G401 (cell line): ENCODE measurements around the gene FAM180B. TPM values are rescaled to one million over a fixed set of nuclear protein-coding genes. Genes with fewer than 3 reads are reported as not detected.

Source experiments
- DNase-seq: peaks from one replicate; pipeline ENCODE4 v3.0.0-alpha.2; 2015; ENCODE audit warnings: low spot score
- in situ Hi-C: cut with HindIII; loops from 2 replicates; pipeline ENCODE4 v1.10.0; 2016; ENCODE audit warnings: low sequenced_read_pairs, mixed read lengths
- total RNA-seq: library from RNA; depleted of rRNA; stranded (reverse); fragments of >200 nt; shearing (Covaris generic); gene quantifications from 2 replicates; pipeline ENCODE4 v1.2.3, GENCODE V29; 2014

FAM180B gene
- total RNA-seq, 1 experiment from 2014 or later, result 0.58 TPM

DNA sequence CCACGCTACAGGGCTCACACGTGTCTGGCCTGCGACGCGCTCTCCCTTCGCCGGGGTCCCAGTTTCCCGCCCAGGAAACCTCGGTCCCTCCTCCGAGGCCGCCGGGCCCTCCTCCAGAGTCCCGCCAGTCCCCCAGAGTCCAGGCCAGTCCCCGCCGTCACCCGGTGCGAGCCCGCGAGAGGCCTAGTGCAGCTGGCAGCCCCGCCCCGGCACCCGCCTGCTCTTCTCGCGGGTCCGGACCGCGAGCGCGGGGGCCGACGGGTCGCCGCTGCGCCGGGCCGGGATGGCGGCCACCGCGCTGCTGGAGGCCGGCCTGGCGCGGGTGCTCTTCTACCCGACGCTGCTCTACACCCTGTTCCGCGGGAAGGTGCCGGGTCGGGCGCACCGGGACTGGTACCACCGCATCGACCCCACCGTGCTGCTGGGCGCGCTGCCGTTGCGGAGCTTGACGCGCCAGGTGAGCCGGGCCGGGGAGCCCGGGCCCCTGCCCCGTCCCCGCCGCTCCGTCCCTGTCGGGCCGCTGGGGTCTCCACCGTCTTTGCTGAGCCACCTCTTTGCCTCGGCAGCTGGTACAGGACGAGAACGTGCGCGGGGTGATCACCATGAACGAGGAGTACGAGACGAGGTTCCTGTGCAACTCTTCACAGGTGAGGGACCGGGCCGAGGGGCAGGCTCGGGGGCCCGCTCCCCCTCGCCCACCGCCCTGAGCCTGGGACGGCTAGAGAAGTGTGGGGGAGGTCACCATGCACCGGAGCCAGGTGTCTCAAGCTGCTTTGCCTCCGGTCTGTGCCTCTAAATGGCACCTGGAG lies 20.9 kb upstream of the FAM180B start, which contains the start of gene PTPMT1:
Gene PTPMT1, plus strand, starts transcription at position 260 of the 809 bp plus-strand sequence. Its CDS starts 24 bp downstream, at position 284.
- in situ Hi-C loops, result no loop called here
- DNase-seq, result peak; percentile 54

DNA sequence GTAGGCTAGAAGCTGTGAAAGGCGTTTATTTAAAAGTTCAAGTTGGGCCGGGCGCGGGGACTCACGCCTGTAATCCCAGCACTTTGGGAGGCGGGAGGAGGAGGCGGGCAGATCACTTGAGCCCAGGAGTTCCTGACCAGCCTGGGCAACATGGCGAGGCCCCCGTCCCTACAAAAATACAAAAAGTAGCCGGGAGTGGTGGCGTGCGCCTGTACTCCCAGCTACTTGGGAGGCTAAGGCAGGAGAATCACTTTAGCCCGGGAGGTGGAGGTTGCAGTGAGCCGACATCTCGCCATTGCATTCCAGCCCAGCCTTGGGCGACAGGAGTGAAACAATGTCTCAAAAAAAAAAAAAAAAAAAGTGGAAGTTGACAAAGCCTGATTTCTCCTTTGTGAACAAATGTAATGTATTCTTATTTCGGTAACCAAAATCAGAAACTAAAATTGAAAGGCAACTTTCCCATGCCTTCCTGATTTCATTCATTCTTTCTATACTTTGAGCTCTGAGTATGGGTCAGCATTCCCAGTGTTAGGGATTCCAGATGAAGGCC lies 20.3 kb upstream of the FAM180B start:
- peak; percentile 17 for DNase-seq
- in situ Hi-C loops, result no loop called here

DNA sequence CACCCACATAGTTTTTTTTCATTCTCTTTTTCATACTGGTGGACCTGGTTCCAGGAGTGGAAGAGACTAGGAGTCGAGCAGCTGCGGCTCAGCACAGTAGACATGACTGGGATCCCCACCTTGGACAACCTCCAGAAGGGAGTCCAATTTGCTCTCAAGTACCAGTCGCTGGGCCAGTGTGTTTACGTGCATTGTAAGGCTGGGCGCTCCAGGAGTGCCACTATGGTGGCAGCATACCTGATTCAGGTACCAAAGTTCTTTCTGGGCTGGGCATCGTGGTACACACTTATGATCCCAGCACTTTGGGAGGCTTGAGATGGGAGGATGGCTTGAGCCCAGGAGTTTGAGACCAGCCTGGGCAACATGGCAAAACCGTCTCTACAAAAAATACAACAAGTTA lies 16.8 kb upstream of the FAM180B start:
- DNase-seq, result no peak
- in situ Hi-C loops, result no loop called here

DNA sequence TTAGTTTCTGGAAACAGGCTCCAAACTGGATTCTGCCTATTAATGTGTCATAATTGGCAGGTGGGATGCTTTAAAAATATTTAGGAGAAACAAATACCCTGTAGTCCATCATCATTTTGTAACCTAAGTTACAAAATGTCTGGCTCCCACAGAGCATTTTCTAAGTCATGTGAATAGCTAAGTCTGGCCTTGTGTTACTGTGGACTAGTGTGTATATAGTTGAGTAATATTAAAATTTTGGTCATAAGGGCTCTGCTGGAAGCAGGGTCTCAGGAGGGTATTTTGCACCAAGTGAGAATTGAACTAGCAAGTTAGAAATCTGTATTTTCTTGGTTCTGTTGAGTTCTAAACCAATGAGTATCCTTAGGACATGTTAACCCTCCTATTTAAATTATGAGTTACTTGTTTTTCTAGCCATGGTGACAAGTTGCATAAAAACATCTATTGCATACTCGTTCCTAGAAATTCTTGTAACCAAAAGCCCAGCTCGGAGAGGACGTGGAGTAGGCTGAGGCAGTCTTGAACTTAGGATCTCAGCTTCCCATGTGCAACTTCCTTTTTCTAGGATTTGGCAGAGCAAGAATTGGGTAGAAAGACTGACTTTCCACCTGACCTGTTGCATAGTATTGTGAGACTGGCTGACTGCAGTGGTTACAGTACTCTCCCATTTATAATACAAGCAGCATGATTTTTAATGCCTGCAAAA lies 15.7 kb upstream of the FAM180B start:
- in situ Hi-C loops, result no loop called here
- DNase-seq, result no peak

DNA sequence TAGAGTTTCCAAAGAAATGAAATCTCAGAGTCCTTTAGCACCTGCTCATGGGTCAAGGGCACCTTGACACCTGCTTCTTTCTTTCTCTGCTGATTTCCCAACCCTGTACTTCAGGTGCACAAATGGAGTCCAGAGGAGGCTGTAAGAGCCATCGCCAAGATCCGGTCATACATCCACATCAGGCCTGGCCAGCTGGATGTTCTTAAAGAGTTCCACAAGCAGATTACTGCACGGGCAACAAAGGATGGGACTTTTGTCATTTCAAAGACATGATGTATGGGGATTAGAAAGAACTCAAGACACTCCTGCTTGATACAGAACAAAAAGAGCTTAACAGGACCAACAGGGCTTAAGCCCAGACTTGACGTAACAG lies 15.1 kb upstream of the FAM180B start:
- in situ Hi-C loops, result no loop called here
- DNase-seq, result no peak

DNA sequence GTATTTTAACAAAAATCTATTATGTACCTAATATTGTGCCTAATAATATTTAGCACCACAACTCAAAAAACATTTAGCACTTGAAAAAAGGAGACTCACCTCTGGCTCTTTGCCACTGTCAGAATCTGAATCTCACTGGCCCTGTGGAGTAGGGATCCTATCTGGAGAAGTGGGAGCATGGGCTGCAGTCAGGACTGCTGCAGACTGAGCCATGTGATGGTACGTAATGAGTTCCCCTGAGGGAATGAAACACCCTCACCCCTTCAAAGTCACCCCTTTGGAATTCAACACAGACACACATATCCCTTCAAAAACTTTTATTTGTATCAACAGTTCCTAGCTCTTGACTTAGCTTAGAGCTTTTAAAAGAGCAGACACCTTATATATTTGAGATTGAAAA lies 14.6 kb upstream of the FAM180B start:
- DNase-seq, result no peak

DNA sequence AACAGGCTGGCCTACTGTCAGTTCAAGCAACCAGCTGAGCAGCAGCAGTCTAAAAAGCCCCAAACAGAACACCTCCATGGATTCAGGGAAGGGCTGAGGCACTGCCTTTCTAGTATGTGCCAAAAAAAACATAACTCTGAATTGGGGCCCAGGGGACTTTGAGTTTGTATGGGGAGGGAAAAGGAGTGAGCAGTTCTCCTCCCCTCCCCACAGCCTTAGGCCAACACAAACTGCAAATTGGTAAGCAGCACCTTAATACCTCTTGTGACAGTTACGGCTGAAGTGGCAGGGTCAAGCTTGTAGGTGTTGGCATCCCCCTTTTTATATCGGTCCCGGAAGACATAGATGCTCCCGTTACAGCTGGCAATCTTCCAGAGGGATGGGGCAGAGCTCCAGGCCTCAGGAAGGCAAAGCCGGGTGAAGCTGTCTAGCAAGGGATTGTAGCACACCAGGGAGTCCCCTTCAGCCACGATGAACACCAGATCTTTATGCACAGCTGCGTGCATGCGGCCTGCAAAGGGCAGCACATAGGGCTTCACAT lies 13.7 kb upstream of the FAM180B start:
- DNase-seq, result peak; percentile 50
- in situ Hi-C loops, result no loop called here

More for the DNA sequence above, 14.6 kb upstream of the FAM180B start:
- in situ Hi-C loops, result no loop called here

DNA sequence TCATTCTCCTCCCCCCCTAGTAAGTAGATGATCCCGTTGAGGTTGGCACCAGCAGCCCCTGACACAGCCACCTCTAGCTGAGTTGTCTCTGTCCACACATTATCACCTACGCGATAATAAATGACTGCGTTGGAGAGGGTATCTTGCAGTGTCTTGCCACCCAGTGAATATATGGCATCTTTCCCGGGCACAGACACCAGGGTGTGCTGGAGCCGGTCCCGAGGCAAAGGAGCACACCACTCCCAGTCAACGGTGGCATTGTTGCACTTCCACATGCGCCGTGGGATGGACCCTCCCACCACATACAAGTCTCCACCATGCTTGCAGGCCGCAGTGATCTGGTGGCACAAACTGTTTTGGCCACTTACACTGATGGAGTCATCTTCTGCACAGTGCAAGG lies 13.2 kb upstream of the FAM180B start:
- no peak for DNase-seq
- in situ Hi-C loops, result no loop called here

DNA sequence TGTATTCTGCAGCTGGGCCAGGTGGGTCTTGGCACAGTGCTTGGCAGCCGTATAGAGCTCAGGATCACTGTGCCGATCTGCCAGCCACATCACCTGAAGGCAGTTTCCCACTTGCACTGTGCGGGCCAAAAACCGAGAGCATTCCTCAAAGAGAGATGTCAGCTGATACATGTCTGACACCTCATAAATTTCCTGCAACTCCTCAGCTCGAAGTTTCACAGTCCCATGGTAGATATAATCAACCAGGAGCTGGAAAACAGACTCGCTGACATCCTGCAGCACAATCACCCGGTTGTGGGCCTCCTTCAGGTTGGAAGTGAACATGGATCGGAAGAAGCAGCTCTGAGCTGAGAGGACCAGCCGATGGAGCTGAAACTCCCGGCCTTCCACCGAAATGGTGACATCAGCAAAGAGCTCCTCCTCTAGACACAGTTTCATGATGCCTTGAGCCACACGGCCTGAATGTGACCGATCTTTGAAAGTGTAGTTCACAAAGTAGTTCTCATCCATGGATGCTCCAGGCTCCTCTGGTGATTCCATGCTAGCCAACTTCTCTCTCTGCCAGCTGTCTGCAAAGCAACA lies 8.9 kb upstream of the FAM180B start:
- peak; percentile 29 for DNase-seq
- in situ Hi-C loops, result no loop called here

DNA sequence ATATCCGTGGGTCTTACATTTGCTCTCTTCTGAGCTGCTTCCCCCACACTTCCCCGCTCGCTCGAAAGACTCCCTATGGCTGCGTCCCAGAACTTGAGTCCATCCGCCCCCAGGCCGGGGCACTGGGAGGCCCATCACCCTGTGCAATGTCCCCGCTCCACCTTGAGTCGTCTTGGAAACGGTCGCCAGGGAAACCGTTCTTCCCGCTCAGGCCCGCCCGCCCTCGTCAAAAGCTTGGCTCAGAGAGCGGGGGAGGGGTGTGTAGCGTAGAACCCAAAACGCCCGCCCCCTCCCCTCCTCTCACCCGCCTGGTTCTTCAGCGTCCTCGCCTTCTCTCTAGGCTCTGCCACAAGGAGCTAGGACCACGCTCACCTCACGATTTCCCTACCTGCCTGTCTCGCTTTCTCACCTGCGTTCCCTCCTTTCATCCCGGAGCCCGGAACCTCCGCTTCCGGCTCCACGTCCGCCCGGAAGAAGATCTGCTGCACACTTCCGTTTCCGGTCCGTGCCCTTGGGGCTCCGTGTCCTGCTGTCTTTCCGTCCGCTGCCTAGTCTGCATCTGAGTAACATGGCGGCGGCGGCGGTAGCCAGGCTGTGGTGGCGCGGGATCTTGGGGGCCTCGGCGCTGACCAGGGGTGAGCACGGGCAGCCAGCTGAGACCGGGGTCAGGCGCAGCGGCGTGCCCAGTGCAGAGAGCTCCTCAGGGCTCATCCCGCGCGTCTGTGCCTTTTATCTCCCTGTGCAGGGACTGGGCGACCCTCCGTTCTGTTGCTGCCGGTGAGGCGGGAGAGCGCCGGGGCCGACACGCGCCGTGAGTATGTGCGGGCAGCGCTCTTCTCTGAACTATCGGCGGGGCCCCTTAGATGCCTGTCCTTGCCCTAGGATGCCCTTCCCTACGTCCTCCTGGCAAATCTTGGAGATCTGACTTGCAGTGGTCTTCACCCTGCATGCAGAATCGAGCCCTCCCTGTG lies 7.7 kb upstream of the FAM180B start, which contains the start of the genes KBTBD4 and NDUFS3:
Gene KBTBD4, minus strand, starts transcription at position 447 of the 971 bp plus-strand sequence. Its CDS starts 19 bp downstream, at position 428.
Gene NDUFS3, plus strand, starts transcription at position 551 of the 971 bp plus-strand sequence. Its CDS starts 18 bp downstream, at position 569.
- DNase-seq, result peak; percentile 92
- in situ Hi-C loops, result no loop called here

DNA sequence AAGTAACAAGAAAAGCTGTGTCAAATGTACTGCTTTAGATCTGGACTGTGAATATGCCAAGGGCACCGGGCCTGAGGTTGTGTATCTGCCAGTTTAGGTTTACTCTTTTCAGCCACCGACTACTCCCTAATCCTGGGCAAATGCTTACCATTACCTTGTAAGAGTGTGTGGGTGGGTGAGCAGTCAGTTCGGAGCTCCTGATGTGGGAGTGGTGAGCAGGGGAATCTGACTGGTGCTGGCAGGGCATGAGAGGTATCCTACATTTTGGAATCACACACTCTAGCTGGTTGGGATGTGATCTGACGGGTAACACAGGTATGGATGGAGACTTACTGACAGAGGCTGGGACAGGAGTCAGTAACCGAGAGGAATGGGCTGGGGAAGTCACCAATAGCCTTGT lies 2.6 kb upstream of the FAM180B start:
- in situ Hi-C loops, result no loop called here
- no peak for DNase-seq

DNA sequence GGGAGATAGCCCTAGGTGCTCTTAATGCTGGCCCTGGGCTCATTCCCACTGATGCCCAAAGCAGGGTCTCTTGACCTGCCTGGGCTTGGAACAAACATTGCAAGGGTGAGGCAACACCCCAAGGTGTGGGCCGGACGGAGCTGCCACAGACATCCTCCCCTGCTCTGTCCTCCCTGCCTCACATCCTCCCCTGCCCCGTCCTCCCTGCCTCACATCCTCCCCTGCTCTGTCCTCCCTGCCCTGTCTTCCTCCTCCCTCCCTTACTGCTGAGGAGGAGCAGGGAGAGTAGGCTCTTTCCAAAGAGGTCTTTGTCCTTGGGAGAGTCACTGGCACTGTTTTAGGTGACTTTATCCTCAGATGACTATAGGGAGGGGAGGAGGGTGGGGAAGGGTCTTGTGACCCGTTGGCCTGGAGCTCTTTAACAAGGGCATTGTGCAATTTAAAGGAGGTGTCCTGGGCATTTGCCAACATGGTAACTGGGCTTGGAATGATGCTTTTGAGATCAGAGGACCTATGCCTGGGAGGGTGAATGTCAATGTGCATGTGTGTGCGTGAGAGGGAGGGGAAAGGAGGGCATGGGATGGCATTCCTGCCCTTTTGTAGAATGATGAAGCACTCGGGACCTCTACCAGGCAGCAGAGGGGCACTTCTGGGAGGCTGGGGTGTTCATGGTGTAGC lies 700 bp downstream of the FAM180B start:
- in situ Hi-C loops, result no loop called here
- DNase-seq, result no peak

DNA sequence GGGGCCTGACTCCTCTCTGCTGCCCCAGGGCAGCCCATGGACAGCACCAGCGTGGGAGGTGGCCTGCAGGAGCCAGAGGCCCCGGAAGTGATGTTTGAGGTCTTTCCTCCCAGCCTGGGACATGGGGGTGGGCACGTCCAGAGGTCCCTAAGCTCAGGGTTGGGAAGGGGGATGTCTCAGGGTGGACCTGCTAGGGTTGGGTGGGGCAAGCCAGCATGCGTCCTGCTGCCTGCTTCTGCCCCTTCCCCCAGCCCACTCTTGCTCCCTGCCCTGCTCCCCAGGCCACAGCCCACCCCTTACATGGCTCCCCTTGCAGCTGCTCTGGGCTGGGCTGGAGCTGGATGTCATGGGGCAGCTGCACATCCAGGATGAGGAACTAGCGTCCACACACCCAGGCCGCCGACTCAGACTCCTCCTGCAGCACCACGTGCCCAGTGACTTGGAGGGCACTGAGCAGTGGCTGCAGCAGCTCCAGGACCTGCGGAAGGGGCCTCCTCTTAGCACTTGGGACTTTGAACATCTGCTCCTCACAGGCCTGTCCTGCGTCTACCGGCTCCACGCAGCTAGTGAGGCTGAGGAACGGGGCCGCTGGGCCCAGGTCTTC lies 1.3 kb downstream of the FAM180B start:
- in situ Hi-C loops, result no loop called here

DNA sequence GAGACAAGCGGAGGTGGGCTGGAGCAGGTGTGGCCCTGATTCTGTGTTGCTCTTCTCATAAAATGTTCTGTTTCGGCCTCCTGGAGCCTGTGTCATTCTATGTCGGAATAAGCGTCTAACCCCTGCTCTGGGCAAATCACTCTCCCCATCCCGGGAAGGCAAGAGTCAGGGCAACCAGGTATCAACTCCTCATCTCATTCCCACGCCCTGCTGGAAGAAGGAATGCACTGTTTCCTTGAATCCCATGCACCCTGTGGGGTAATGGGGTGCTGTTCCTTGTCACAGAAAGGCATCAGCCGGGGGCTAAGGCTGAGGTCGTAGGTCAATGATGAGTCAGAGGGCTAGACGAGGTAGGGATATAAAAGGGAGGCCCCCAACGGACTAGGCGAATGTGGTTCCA lies 2.6 kb downstream of the FAM180B start:
- no peak for DNase-seq
- in situ Hi-C loops, result no loop called here

More for the DNA sequence above, 1.3 kb downstream of the FAM180B start:
- peak; percentile 25 for DNase-seq

DNA sequence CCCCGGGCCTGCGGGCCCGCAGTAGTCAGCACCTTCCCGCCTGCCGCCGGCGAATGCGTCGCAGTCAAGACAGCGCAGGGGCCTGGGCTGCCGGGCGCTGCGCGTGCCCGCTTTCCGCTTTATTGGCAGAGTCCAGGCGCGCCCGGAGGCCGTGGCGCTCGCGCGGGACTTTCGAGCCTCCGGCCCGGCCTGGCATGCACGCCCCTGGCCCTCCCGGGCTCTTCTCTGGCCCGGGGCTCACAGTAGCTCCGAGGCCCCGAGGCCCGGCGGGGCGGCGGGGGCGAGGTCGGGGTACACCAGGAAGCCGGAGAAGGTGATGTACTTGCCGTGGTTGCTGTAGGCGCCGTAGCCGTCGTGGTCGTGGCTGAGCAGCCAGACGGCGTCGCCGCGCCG lies 3.1 kb downstream of the FAM180B start:
- in situ Hi-C loops, result no loop called here
- peak; percentile 23 for DNase-seq

DNA sequence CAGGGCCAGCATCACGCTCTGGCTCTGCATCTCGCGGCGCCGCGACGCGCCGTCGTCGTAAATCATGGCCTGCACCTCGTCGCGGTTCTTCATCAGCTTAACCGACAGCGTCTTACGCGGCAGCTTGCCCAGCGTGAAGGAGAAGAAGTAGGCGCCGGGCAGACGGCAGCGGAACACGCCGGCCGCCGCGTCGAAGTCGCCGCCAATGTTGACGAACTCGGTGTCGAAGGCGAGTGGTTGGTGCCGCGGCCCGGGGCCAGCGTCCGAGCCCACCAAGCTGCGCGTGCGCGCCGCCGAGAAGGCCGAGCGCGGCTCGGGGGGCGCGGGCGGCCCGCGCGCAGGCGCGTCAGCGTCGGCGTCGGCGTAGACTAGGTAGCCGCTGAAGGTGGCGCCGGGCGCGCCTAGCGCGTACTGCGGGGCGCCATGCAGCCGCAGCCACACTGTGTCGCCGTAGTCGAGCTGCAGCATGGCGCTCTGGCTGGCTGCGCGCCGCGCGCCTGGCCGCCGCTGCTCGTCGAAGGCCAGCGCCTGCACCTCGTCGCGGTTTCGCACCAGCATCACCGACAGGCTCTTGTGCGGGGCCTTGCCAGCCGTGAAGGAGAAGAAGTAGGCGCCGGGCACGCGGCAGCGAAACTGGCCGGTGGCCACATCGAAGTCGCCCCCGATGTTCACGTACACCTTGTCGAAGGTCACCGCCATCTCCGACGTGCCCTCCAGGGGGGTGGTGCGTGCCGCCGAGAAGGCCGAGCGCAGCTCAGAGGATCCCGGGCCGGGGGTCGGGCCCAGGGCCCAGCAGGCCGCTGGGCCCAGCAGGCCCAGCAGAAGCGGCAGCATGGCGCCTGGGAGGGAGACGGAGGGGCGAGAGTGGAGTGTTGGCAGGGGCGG lies 3.7 kb downstream of the FAM180B start:
- DNase-seq, result peak; percentile 37
- in situ Hi-C loops, result no loop called here
